Endothelial cell of umbilical vein (primary cell): Measurements from ENCODE around the gene AQR. TPM values are rescaled to one million over a fixed set of nuclear protein-coding genes. Genes with fewer than 3 reads are reported as not detected.

ENCODE experiments used
- BruUV-seq: library from RNA; stranded (reverse); fragments of 400-500 nt; replicated peaks from 2 replicates; lab custom pipeline; 2021; lab: Mats Ljungman, UMichigan
- CTCF ChIA-PET: fragments of 300-600, 350-600 bp; sonication (Branson Sonifier 250); formaldehyde crosslinking; loops from one replicate; lab custom pipeline; 2021; ENCODE audit warnings: antibody characterized with exemption, inconsistent platforms; lab: Charles Lee
- POLR2A ChIA-PET: fragments of 300-600, 350-600 bp; sonication (Branson Sonifier 250); formaldehyde crosslinking; loops from one replicate; lab custom pipeline; 2021; ENCODE audit warnings: antibody characterized with exemption, inconsistent platforms; lab: Charles Lee
- DNase-seq: peaks from one replicate; pipeline ENCODE4 v3.0.0-alpha.2; 2011; ENCODE audit warnings: low read depth, low spot score
- FAIRE-seq: peaks from 2 replicates; lab custom pipeline; 2011; peaks lifted over from hg19 to GRCh38; lab: Jason Lieb, UNC
- H2AFZ ChIP-seq: 2 replicates; pipeline ENCODE4 v1.6.0; 2012; ENCODE audit warnings: low read depth, low read length, control low read depth, inconsistent platforms
- H3K27ac ChIP-seq: 2 replicates; pipeline ENCODE4 v1.5.1; 2011; ENCODE audit warnings: low read depth, mild to moderate bottlenecking, control low read depth, low read length, moderate library complexity; ENCODE audit not compliant: insufficient read depth
- H3K27me3 ChIP-seq, 2 experiments: 2 replicates each; pipeline versions ENCODE4 v1.6.0 to v1.6.1; 2011; ENCODE audit warnings: low read length in 2 of 2, mixed read lengths in 1 of 2; ENCODE audit not compliant: control insufficient read depth in 2 of 2, insufficient read depth in 2 of 2
- H3K36me3 ChIP-seq, 2 experiments: 2 replicates in 1 of 2; 3 replicates in 1 of 2; pipeline ENCODE4 v1.5.1; 2011; ENCODE audit warnings: low read length in 2 of 2, mild to moderate bottlenecking in 1 of 2, moderate library complexity in 1 of 2; ENCODE audit not compliant: control insufficient read depth in 2 of 2, insufficient read depth in 2 of 2; ENCODE audit errors: extremely low read depth in 1 of 2
- H3K4me1 ChIP-seq: 3 replicates; pipeline ENCODE4 v1.5.1; 2011; ENCODE audit warnings: mild to moderate bottlenecking, low read length; ENCODE audit not compliant: control insufficient read depth, insufficient read depth; ENCODE audit errors: extremely low read depth
- H3K4me2 ChIP-seq: 2 replicates; pipeline ENCODE4 v1.6.1; 2011; ENCODE audit warnings: low read length, control low read depth, mixed read lengths; ENCODE audit not compliant: insufficient read depth
- H3K4me3 ChIP-seq, 3 experiments: fragments of 200-600 bp in 1 of 3; sonication (generic), shearing (Covaris generic) in 1 of 3; replicated peaks in 1 of 3; 2 replicates each; pipeline ENCODE4 v1.5.1; 2011 to 2016; ENCODE audit warnings: control low read depth in 3 of 3, low read length in 3 of 3, mild to moderate bottlenecking in 2 of 3, inconsistent platforms in 1 of 3, low read depth in 1 of 3, moderate library complexity in 1 of 3; ENCODE audit not compliant: insufficient read depth in 1 of 3
- H3K79me2 ChIP-seq: 2 replicates; pipeline ENCODE4 v1.6.0; 2012; ENCODE audit warnings: low read length, inconsistent platforms; ENCODE audit not compliant: control insufficient read depth, insufficient read depth
- H3K9ac ChIP-seq: replicated peaks from 2 replicates; pipeline ENCODE3; 2011; ENCODE audit warnings: low read length, control low read depth; ENCODE audit not compliant: insufficient read depth; ENCODE audit errors: extremely low read depth
- H3K9me1 ChIP-seq: replicated peaks from 3 replicates; pipeline ENCODE4 v1.6.0; 2011; ENCODE audit warnings: mild to moderate bottlenecking, low read length; ENCODE audit not compliant: control insufficient read depth, insufficient read depth; ENCODE audit errors: extremely low read depth
- H3K9me3 ChIP-seq: replicated peaks from 2 replicates; pipeline ENCODE4 v1.5.1; 2012; ENCODE audit warnings: low read length, inconsistent platforms; ENCODE audit not compliant: control insufficient read depth, insufficient read depth
- H4K20me1 ChIP-seq: replicated peaks from 2 replicates; pipeline ENCODE3; 2011; ENCODE audit warnings: mild to moderate bottlenecking, low read length; ENCODE audit not compliant: control insufficient read depth, insufficient read depth; ENCODE audit errors: extremely low read depth
- EZH2 ChIP-seq: IDR thresholded peaks from 2 replicates; pipeline ENCODE4 v1.6.1; 2012; ENCODE audit warnings: borderline replicate concordance, low read depth, mild to moderate bottlenecking, moderate library complexity, low read length, inconsistent platforms; ENCODE audit not compliant: severe bottlenecking
- FOS ChIP-seq: IDR thresholded peaks from 2 replicates; pipeline ENCODE4 v1.6.1; 2011; ENCODE audit warnings: mild to moderate bottlenecking, low read length, moderate library complexity, borderline replicate concordance; ENCODE audit not compliant: insufficient read depth
- GATA2 ChIP-seq: IDR thresholded peaks from 2 replicates; pipeline ENCODE4 v1.7.0; 2011; ENCODE audit warnings: low read depth, mild to moderate bottlenecking, moderate library complexity, mixed read lengths, low read length; ENCODE audit not compliant: insufficient read length, insufficient read depth
- JUN ChIP-seq: IDR thresholded peaks from 2 replicates; pipeline ENCODE4 v1.6.1; 2011; ENCODE audit warnings: borderline replicate concordance, low read depth; ENCODE audit not compliant: insufficient read length, insufficient read depth
- MYC ChIP-seq: IDR thresholded peaks from one replicate; pipeline ENCODE4 v1.6.1; 2011; ENCODE audit warnings: mild to moderate bottlenecking, low read depth, low read length
- POLR2A ChIP-seq: IDR thresholded peaks from 2 replicates; pipeline ENCODE4 v1.6.1; 2012; ENCODE audit warnings: low read depth, mild to moderate bottlenecking, control low read depth, low read length
- POLR2AphosphoS5 ChIP-seq: IDR thresholded peaks from 2 replicates; pipeline ENCODE4 v1.6.1; 2012; ENCODE audit warnings: low read depth, mild to moderate bottlenecking, control low read depth, low read length, moderate library complexity; ENCODE audit not compliant: insufficient read depth
- dilution Hi-C: fragments of 300-500 bp; cut with MboI; formaldehyde crosslinking; loops from one replicate; pipeline ENCODE4 v1.15.0; 2019; ENCODE audit warnings: low sequenced_read_pairs; ENCODE audit not compliant: extremely low pct_ligation_motif_present
- intact Hi-C: fragments of 100-400 bp; cut with micrococcal nuclease; formaldehyde crosslinking; loops from one replicate; pipeline ENCODE4 v1.10.0; 2022
- polyA plus RNA-seq, 4 experiments: library from polyadenylated mRNA; depleted of rRNA in 3 of 4; stranded (reverse) in 3 of 4; unstranded in 1 of 4; fragments of >200 nt; gene quantifications; 2 replicates each; pipeline versions ENCODE4 v1.2.1 to v1.2.3, GENCODE V29; 2011 to 2012; ENCODE audit warnings: missing spikeins in 1 of 4
- total RNA-seq: library from RNA; stranded (reverse); gene quantifications from 2 replicates; pipeline ENCODE4 v1.2.3, GENCODE V29; 2021
- TF ChIP-seq, protein P1 (sequence below), 2 donors: IDR thresholded peaks; 1 replicate in 1 of 2; 2 replicates in 1 of 2; pipeline ENCODE4 v1.5.1; 2011; ENCODE audit warnings: low read length in 2 of 2, mild to moderate bottlenecking in 2 of 2, moderate library complexity in 2 of 2, control low read depth in 1 of 2, inconsistent platforms in 1 of 2, low read depth in 1 of 2; ENCODE audit not compliant: insufficient read depth in 1 of 2; ENCODE audit errors: extremely low read depth in 1 of 2
- TF ChIP-seq, protein P2 (sequence below): IDR thresholded peaks from 2 replicates; pipeline ENCODE4 v1.6.1; 2011; ENCODE audit not compliant: insufficient read depth, insufficient read length

AQR gene
- total and polyA plus RNA-seq, 2 donors (not counting 3 experiments of a cell fraction or from before 2014, with no cell fraction given), result 18.7 to 37.5 TPM

- H3K27ac ChIP-seq, result no peak overlapping the region
- DNase-seq, result no peak
- intact Hi-C loops (no loop called here), dilution Hi-C loops (no loop called here)
- BruUV-seq, result no TSS peak
- ChIA-PET CTCF (no interaction called here), POLR2A (no interaction called here)
- H2AFZ ChIP-seq, result no peak overlapping the region
- no peaks in the 10 kb centered on the region for H3K36me3 ChIP-seq
- TF ChIP-seq GATA2 (no peak), POLR2AphosphoS5 (no peak), POLR2A (no peak), MYC (no peak), EZH2 (no peak), JUN (no peak), FOS (no peak)
- TF ChIP-seq, protein P1, sequence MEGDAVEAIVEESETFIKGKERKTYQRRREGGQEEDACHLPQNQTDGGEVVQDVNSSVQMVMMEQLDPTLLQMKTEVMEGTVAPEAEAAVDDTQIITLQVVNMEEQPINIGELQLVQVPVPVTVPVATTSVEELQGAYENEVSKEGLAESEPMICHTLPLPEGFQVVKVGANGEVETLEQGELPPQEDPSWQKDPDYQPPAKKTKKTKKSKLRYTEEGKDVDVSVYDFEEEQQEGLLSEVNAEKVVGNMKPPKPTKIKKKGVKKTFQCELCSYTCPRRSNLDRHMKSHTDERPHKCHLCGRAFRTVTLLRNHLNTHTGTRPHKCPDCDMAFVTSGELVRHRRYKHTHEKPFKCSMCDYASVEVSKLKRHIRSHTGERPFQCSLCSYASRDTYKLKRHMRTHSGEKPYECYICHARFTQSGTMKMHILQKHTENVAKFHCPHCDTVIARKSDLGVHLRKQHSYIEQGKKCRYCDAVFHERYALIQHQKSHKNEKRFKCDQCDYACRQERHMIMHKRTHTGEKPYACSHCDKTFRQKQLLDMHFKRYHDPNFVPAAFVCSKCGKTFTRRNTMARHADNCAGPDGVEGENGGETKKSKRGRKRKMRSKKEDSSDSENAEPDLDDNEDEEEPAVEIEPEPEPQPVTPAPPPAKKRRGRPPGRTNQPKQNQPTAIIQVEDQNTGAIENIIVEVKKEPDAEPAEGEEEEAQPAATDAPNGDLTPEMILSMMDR (IDR thresholded peaks at IDR 0.05; ENCODE audit: extremely low read depth in 1 of 2, insufficient read depth in 1 of 2, low read depth in 1 of 2, low read length in 2 of 2), result no peak
- TF ChIP-seq, protein P2, sequence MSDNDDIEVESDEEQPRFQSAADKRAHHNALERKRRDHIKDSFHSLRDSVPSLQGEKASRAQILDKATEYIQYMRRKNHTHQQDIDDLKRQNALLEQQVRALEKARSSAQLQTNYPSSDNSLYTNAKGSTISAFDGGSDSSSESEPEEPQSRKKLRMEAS, result no peak
- no peak overlapping the region for H3K9ac ChIP-seq
- H3K9me3 ChIP-seq, result no peaks in the 10 kb centered on the region
- H4K20me1 ChIP-seq, result no peaks in the 10 kb centered on the region
- H3K79me2 ChIP-seq, result no peaks in the 10 kb centered on the region
- H3K4me3 ChIP-seq, result no peak overlapping the region
- H3K4me1 ChIP-seq, result no peaks in the 10 kb centered on the region
- no peaks in the 10 kb centered on the region for H3K9me1 ChIP-seq
- no peak overlapping the region for H3K4me2 ChIP-seq
- peaks cover 2 to 15% of the 10 kb centered on the region in 2 experiments for H3K27me3 ChIP-seq
- FAIRE-seq, result no peak
Observed at GRCh38 chr15:34821831-34822230, 147.7 kb downstream of the AQR start.
